Measurements from ENCODE around the gene DCLK2. TPM values are rescaled to one million over a fixed set of nuclear protein-coding genes. Genes with fewer than 3 reads are reported as not detected.

DCLK2 gene
- total and polyA plus RNA-seq, 2 of the 8 experiments (the other 6 are each of a cell fraction or from before 2014, with no cell fraction given), result 0.32 to 0.37 TPM

DNA sequence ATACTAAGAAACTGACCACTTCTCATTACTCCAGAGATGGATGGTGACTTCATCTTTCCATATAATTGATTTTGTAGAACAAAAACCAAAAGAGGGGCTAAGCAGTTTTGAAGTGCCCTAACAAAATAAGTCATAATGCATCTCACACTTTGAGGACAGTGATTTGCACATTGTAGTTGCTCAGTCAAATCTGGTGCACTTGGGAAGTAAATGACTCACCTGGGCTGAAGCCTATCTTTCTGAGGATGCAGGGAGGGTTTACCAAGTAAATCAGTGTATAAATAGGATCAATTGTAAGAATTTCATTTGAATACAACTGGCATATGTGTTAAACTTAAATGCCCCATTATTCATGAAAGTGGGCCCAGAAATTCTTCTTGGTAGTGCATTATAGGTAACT is 134.2 kb downstream of the DCLK2 start:
- Histone ChIP-seq H3K9ac (replicated peaks in 1 of 4; ENCODE audit: extremely low read depth in 1 of 4, low read depth in 3 of 4, low read length in 3 of 4) (no peak overlapping the region), H2AK5ac (ENCODE audit: low read depth, low read length) (no peak overlapping the region), H3K14ac (ENCODE audit: insufficient read length) (no peak overlapping the region), H4K5ac (ENCODE audit: insufficient read length, low read depth, low read length) (no peak overlapping the region), H3K56ac (replicated peaks; ENCODE audit: insufficient read length, low read depth, low read length) (no peak overlapping the region), H4K20me1 (replicated peaks in 1 of 2; ENCODE audit: control insufficient read depth in 1 of 2, insufficient read depth in 2 of 2, low read length in 2 of 2) (no peaks in the 10 kb centered on the region), H2AFZ (ENCODE audit: low read length) (no peak overlapping the region), H3K4ac (replicated peaks; ENCODE audit: insufficient read length, low read depth, low read length) (no peak overlapping the region), H2BK12ac (ENCODE audit: low read depth, low read length) (no peak overlapping the region), H2BK5ac (ENCODE audit: low read depth, low read length) (no peak overlapping the region), H3K4me3 (ENCODE audit: extremely low read depth in 1 of 4, insufficient read depth in 2 of 4, low read depth in 3 of 4, low read length in 4 of 4) (no peak overlapping the region), H3K4me2 (ENCODE audit: insufficient read depth in 1 of 2, low read depth in 2 of 2, low read length in 2 of 2) (no peak overlapping the region), H3K27me3 (replicated peaks in 1 of 4; ENCODE audit: control insufficient read depth in 3 of 4, extremely low read depth in 1 of 4, insufficient read depth in 3 of 4, low read length in 3 of 4) (no peaks in the 10 kb centered on the region), H3K4me1 (replicated peaks in 1 of 4; ENCODE audit: control insufficient read depth in 3 of 4, insufficient read depth in 4 of 4, low read length in 3 of 4) (peaks cover 0 to 7% (median 0%) of the 10 kb centered on the region in 4 experiments; a peak in 2 of 7 replicates), H3K9me3 (ENCODE audit: insufficient read depth in 2 of 2, low read depth in 1 of 2, low read length in 1 of 2) (no peaks in the 10 kb centered on the region), H2BK120ac (replicated peaks; ENCODE audit: low read depth, low read length) (no peak overlapping the region), H3K79me1 (ENCODE audit: low read depth, low read length) (no peaks in the 10 kb centered on the region), H4K91ac (replicated peaks; ENCODE audit: insufficient read length, low read length) (no peak overlapping the region), H4K8ac (ENCODE audit: extremely low read depth, insufficient read depth, low read length) (no peak overlapping the region), H3K23me2 (ENCODE audit: low read depth, low read length) (no peaks in the 10 kb centered on the region), H3K23ac (ENCODE audit: insufficient read length) (no peak overlapping the region), H3K18ac (ENCODE audit: extremely low read depth, low read length) (no peak overlapping the region), H3K79me2 (ENCODE audit: control insufficient read depth in 1 of 2, insufficient read depth in 2 of 2, low read length in 2 of 2) (no peaks in the 10 kb centered on the region), H2BK15ac (ENCODE audit: low read length) (no peak overlapping the region), H3K36me3 (ENCODE audit: control insufficient read depth in 2 of 4, insufficient read depth in 4 of 4, low read length in 3 of 4) (no peaks in the 10 kb centered on the region), H3K27ac (ENCODE audit: low read depth, low read length) (no peak overlapping the region), H2BK20ac (ENCODE audit: low read length) (no peak overlapping the region)
- ChIA-PET POLR2A (ENCODE audit: partially characterized antibody) (no interaction called here), CTCF (ENCODE audit: partially characterized antibody) (interaction anchor here (0.8 kb wide), 1 partner anchor 15 kb away, joined by 5 read pairs; no protein-coding TSS in a partner anchor)
- DNase-seq (ENCODE audit: low read depth in 1 of 2, low spot score in 2 of 2) (no peak), FAIRE-seq (no peak)
- TF ChIP-seq SP4 (IDR thresholded peaks at IDR 0.05; ENCODE audit: low read length) (no peak), RAD21 (IDR thresholded peaks at IDR 0.05 in 1 of 2, conservative IDR thresholded peaks at IDR 0.05 in 1 of 2; ENCODE audit: low read depth in 2 of 2, low read length in 2 of 2) (no peak)
